Measurements from ENCODE around the gene NAV2. TPM values are rescaled to one million over a fixed set of nuclear protein-coding genes. Genes with fewer than 3 reads are reported as not detected.

The NAV2 gene
- total RNA-seq, 2 experiments from 2014 or later, result 0.23 to 0.36 TPM

DNA sequence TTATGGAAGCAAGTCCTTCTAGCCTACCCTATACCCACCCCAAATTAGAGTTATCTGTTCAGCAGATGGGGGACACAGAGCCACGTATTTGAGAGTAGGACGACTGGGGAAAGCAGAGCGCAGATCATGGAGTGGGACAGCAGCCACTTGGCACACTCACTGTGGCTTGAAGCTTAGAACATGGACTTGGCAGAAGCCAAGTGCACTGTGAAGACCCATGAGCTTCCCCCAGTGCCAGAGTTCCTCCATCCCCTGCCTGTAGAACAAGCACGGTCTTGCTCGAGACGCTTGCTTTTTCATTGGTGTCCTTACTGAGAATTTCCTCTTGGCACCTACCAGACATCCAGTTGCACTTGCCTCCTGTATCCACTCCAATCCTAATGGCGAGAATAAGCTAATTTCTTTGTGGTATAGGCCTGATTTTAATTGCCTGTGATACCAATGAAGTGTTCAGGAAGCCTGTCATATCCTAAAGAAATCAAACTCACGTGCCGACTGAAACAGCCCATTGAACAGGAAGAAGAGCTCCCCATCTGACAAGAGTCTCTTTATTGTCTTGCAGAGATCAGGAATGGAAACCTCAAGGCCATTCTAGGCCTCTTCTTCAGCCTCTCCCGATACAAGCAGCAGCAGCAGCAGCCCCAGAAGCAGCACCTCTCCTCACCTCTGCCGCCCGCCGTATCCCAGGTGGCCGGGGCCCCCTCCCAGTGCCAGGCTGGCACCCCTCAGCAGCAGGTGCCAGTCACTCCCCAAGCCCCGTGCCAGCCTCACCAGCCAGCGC, 166.9 kb downstream of the NAV2 start:
- CTCF ChIA-PET, result interaction anchor here (1.2 to 1.4 kb wide), 2 partner anchors 24 to 26 kb away, joined by 3 read pairs; no protein-coding TSS in a partner anchor

DNA sequence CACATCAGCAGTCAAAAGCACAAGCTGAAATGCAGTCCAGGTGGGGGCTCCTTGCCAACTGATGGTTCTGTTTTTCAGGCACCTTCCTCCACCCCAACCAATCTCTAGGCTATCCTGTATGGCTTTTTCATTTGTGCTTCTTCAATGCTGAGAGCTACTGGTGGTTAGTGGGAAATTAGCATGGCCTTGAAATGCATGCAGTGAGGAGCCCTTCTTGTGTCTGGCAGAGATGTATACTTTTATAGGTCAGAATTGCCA, 167.4 kb downstream of the NAV2 start:
- ATAC-seq (no peak), DNase-seq (no peak)
- no peak overlapping the region for H3K27ac Mint-ChIP-seq
- no peaks in the 10 kb centered on the region for H3K9me3 Mint-ChIP-seq
- no peaks in the 10 kb centered on the region for H3K4me1 Mint-ChIP-seq (ENCODE audit: low read depth)
- no peaks in the 10 kb centered on the region for H3K27me3 Mint-ChIP-seq
- TF ChIP-seq, protein P1, sequence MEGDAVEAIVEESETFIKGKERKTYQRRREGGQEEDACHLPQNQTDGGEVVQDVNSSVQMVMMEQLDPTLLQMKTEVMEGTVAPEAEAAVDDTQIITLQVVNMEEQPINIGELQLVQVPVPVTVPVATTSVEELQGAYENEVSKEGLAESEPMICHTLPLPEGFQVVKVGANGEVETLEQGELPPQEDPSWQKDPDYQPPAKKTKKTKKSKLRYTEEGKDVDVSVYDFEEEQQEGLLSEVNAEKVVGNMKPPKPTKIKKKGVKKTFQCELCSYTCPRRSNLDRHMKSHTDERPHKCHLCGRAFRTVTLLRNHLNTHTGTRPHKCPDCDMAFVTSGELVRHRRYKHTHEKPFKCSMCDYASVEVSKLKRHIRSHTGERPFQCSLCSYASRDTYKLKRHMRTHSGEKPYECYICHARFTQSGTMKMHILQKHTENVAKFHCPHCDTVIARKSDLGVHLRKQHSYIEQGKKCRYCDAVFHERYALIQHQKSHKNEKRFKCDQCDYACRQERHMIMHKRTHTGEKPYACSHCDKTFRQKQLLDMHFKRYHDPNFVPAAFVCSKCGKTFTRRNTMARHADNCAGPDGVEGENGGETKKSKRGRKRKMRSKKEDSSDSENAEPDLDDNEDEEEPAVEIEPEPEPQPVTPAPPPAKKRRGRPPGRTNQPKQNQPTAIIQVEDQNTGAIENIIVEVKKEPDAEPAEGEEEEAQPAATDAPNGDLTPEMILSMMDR (IDR thresholded peaks at IDR 0.05), result no peak
- intact Hi-C loops (cut with micrococcal nuclease), result no loop called here
- H3K36me3 Mint-ChIP-seq (ENCODE audit: low read depth), result no peaks in the 10 kb centered on the region
- POLR2A ChIA-PET, result no interaction called here
- no peak overlapping the region for H3K4me3 Mint-ChIP-seq
- CTCF ChIA-PET, result interaction anchor here (1.2 to 1.4 kb wide), 2 partner anchors 24 to 26 kb away, joined by 3 read pairs; no protein-coding TSS in a partner anchor

More for the DNA sequence above, 166.9 kb downstream of the NAV2 start:
- no peak overlapping the region for H3K27ac Mint-ChIP-seq
- H3K4me3 Mint-ChIP-seq, result no peak overlapping the region
- H3K27me3 Mint-ChIP-seq, result no peaks in the 10 kb centered on the region
- ATAC-seq (no peak), DNase-seq (no peak)
- POLR2A ChIA-PET, result no interaction called here
- intact Hi-C loops (cut with micrococcal nuclease), result no loop called here
- H3K4me1 Mint-ChIP-seq (ENCODE audit: low read depth), result no peaks in the 10 kb centered on the region
- H3K9me3 Mint-ChIP-seq, result no peaks in the 10 kb centered on the region
- no peaks in the 10 kb centered on the region for H3K36me3 Mint-ChIP-seq (ENCODE audit: low read depth)
- TF ChIP-seq, protein P1 (IDR thresholded peaks at IDR 0.05), result no peak

DNA sequence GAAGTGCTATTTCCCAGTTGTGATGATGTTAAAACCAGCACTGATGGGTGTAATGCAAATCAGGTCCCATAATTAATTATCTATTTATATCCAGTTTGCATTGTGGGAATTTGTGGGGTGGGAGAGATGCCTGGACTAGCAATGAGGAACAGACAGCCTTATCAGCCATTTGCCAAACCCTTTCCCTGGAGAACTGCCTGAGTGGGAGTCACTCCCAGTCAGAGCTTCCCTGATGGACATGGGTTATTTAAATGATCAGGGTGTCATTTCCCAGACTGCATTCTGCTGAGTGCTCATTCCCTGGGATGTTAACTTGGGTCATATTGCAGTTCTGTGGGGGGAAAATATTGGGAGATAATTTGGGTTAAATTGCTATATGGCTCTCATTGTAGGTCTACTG, 168.5 kb downstream of the NAV2 start:
- Mint-ChIP-seq H3K4me3 (no peak overlapping the region), H3K36me3 (ENCODE audit: low read depth) (no peaks in the 10 kb centered on the region), H3K4me1 (ENCODE audit: low read depth) (no peaks in the 10 kb centered on the region), H3K27ac (no peak overlapping the region), H3K9me3 (no peaks in the 10 kb centered on the region), H3K27me3 (no peaks in the 10 kb centered on the region)
- POLR2A ChIA-PET, result no interaction called here
- CTCF ChIA-PET, result interaction anchor here (1.4 kb wide), 1 partner anchor 24 kb away, joined by 3 read pairs; no protein-coding TSS in a partner anchor
- intact Hi-C loops (cut with micrococcal nuclease), result no loop called here
- DNase-seq (no peak), ATAC-seq (no peak)
- TF ChIP-seq, protein P1 (IDR thresholded peaks at IDR 0.05), result no peak

- ChIA-PET POLR2A (no interaction called here), CTCF (no interaction called here)
- ATAC-seq (no peak), DNase-seq (no peak)
- intact Hi-C loops (cut with micrococcal nuclease), result no loop called here
- no peaks in the 10 kb centered on the region for H3K9me3 Mint-ChIP-seq
- no peak overlapping the region for H3K27ac Mint-ChIP-seq
- H3K36me3 Mint-ChIP-seq (ENCODE audit: low read depth), result no peaks in the 10 kb centered on the region
- TF ChIP-seq, protein P1 (IDR thresholded peaks at IDR 0.05), result no peak
- H3K4me1 Mint-ChIP-seq (ENCODE audit: low read depth), result no peaks in the 10 kb centered on the region
- H3K27me3 Mint-ChIP-seq, result no peaks in the 10 kb centered on the region
- H3K4me3 Mint-ChIP-seq, result no peak overlapping the region
Observed at GRCh38 chr11:19882356-19882755, 169.7 kb downstream of the NAV2 start.

DNA sequence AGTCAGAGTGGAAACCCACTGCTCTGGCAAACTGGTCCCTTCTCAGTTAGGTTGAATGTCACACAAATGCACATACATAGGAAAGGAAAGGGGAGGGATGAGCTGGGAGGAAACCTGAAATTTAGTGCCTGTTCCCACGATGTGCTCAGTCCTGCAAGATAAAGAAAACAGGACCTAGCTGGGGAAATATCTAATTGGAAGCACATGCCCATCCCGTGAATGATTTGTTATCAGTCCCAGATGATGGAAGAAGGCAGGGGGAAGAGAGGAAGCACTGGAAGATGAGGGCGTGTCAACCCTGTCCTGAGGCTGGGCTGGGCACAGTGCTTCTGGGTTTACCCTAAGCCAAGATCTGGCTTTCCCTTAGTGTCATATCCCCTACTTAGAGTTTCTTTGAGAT, 173.9 kb downstream of the NAV2 start:
- CTCF ChIA-PET, result interaction anchor here (1.2 kb wide), 1 partner anchor 23 kb away, joined by 3 read pairs; no protein-coding TSS in a partner anchor
- POLR2A ChIA-PET, result no interaction called here
- no peaks in the 10 kb centered on the region for H3K27me3 Mint-ChIP-seq
- DNase-seq, result no peak
- intact Hi-C loops (cut with micrococcal nuclease), result no loop called here
- no peak overlapping the region for H3K4me3 Mint-ChIP-seq
- no peak overlapping the region for H3K27ac Mint-ChIP-seq
- H3K4me1 Mint-ChIP-seq (ENCODE audit: low read depth), result no peaks in the 10 kb centered on the region
- H3K36me3 Mint-ChIP-seq (ENCODE audit: low read depth), result no peaks in the 10 kb centered on the region
- TF ChIP-seq, protein P1 (IDR thresholded peaks at IDR 0.05), result no peak
- no peaks in the 10 kb centered on the region for H3K9me3 Mint-ChIP-seq
- ATAC-seq, result no peak
